ENCODE results near the gene SLC16A4. TPM values are rescaled to one million over a fixed set of nuclear protein-coding genes. Genes with fewer than 3 reads are reported as not detected.

SLC16A4 gene
- total RNA-seq, 2 donors from 2014 or later = 1.7 to 9.0 TPM

DNA sequence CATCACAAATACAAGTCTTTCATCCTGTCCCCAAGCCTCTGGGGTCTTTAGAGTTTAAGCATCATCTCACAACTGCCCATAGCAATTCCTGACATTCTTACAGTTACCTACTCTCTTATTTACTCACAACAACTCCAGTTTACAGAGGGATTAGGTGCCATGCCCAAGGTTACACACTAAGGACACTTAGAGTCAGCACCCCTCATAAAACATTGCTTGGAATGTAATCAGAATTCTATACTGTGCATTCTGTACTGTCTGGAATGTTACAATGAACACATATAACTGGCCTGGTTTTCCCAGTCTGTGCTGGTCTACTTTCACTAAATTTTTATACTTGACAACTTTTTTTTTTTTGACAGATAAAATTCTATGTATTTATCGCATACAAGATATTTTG is 66.2 kb downstream of the SLC16A4 start:
- Histone ChIP-seq H3K36me3 (no peaks in the 10 kb centered on the region), H3K27me3 (replicated peaks; ENCODE audit: insufficient read depth) (no peaks in the 10 kb centered on the region), H3K4me1 (replicated peaks) (no peaks in the 10 kb centered on the region), H3K27ac (no peak overlapping the region), H3K9me3 (no peaks in the 10 kb centered on the region), H3K4me3 (no peak overlapping the region)
- intact Hi-C loops (cut with DNase I) = no loop called here
- DNase-seq (ENCODE audit: low spot score) = no peak
- whole genome bisulfite sequencing = 93% methylated on average over 1 of the region's 1 CpG
- TF ChIP-seq POLR2AphosphoS5 (IDR thresholded peaks at IDR 0.05) (no peak), POLR2A (IDR thresholded peaks at IDR 0.05) (no peak)
- TF ChIP-seq, protein P1, sequence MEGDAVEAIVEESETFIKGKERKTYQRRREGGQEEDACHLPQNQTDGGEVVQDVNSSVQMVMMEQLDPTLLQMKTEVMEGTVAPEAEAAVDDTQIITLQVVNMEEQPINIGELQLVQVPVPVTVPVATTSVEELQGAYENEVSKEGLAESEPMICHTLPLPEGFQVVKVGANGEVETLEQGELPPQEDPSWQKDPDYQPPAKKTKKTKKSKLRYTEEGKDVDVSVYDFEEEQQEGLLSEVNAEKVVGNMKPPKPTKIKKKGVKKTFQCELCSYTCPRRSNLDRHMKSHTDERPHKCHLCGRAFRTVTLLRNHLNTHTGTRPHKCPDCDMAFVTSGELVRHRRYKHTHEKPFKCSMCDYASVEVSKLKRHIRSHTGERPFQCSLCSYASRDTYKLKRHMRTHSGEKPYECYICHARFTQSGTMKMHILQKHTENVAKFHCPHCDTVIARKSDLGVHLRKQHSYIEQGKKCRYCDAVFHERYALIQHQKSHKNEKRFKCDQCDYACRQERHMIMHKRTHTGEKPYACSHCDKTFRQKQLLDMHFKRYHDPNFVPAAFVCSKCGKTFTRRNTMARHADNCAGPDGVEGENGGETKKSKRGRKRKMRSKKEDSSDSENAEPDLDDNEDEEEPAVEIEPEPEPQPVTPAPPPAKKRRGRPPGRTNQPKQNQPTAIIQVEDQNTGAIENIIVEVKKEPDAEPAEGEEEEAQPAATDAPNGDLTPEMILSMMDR (IDR thresholded peaks at IDR 0.05) = no peak

GRCh38 chr1:110321846-110322245 is 69.0 kb downstream of the SLC16A4 start:
- no peak for DNase-seq (ENCODE audit: low spot score)
- WGBS = 75% methylated on average over 4 of the region's 4 CpGs
- H3K36me3 ChIP-seq = no peaks in the 10 kb centered on the region
- TF ChIP-seq POLR2A (IDR thresholded peaks at IDR 0.05) = no peak
- no peak for TF ChIP-seq POLR2AphosphoS5 (IDR thresholded peaks at IDR 0.05)
- TF ChIP-seq, protein P1 (IDR thresholded peaks at IDR 0.05) = no peak
- intact Hi-C loops (cut with DNase I) = no loop called here
- no peaks in the 10 kb centered on the region for H3K27me3 ChIP-seq (replicated peaks; ENCODE audit: insufficient read depth)
- H3K9me3 ChIP-seq = no peaks in the 10 kb centered on the region
- no peak overlapping the region for H3K27ac ChIP-seq
- no peak overlapping the region for H3K4me3 ChIP-seq
- no peaks in the 10 kb centered on the region for H3K4me1 ChIP-seq (replicated peaks)

DNA sequence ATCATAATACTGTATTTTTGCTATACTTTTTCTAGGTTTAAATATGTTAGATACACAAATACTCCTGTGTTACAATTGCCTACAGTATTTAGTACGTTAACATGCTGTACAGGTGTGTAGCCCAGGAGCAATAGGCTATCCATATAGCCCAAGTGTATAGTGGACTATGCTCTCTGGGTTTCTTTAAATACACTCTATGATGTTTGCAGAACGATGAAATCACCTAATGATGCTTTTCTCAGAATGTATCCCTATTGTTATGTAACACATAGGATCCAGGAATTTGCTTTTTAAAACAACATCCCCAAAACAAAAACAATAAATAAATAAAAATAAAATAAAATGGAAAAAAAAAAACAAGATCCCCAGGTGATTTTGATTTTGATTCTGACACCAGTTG is 69.8 kb downstream of the SLC16A4 start:
- 93% methylated on average over 2 of the region's 2 CpGs for WGBS
- Histone ChIP-seq H3K27me3 (replicated peaks; ENCODE audit: insufficient read depth) (no peaks in the 10 kb centered on the region), H3K4me1 (replicated peaks) (no peaks in the 10 kb centered on the region), H3K36me3 (no peaks in the 10 kb centered on the region), H3K4me3 (no peak overlapping the region), H3K9me3 (no peaks in the 10 kb centered on the region), H3K27ac (no peak overlapping the region)
- intact Hi-C loops (cut with DNase I) = no loop called here
- TF ChIP-seq, protein P1 (IDR thresholded peaks at IDR 0.05) = no peak
- no peak for TF ChIP-seq POLR2A (IDR thresholded peaks at IDR 0.05)
- no peak for TF ChIP-seq POLR2AphosphoS5 (IDR thresholded peaks at IDR 0.05)
- no peak for DNase-seq (ENCODE audit: low spot score)

DNA sequence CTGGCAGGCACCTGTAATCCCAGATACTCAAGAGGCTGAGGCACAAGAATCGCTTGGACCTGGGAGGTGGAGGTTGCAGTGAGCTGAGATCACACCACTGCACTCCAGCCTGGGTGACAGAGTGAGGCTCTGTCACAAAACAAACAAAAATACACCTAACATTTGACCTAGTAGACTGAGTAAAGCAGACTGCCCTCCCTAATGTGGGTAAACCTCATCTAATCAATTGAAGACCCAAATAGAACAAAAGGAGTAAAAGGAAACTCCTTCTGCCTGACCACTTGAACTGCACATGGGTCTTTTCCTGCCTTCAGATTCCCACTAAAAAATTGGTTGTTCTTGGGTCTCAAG is 70.7 kb downstream of the SLC16A4 start:
- Histone ChIP-seq H3K36me3 (no peaks in the 10 kb centered on the region), H3K9me3 (no peaks in the 10 kb centered on the region), H3K4me1 (replicated peaks) (no peaks in the 10 kb centered on the region), H3K27ac (no peak overlapping the region), H3K27me3 (replicated peaks; ENCODE audit: insufficient read depth) (no peaks in the 10 kb centered on the region), H3K4me3 (no peak overlapping the region)
- TF ChIP-seq POLR2AphosphoS5 (IDR thresholded peaks at IDR 0.05) = no peak
- no peak for TF ChIP-seq POLR2A (IDR thresholded peaks at IDR 0.05)
- TF ChIP-seq, protein P1 (IDR thresholded peaks at IDR 0.05) = no peak
- WGBS = 94% methylated on average over 1 of the region's 1 CpG
- no peak for DNase-seq (ENCODE audit: low spot score)
- intact Hi-C loops (cut with DNase I) = no loop called here

GRCh38 chr1:110319332-110320167 is 71.3 kb downstream of the SLC16A4 start:
- Histone ChIP-seq H3K4me1 (replicated peaks) (no peaks in the 10 kb centered on the region), H3K9me3 (no peaks in the 10 kb centered on the region), H3K4me3 (no peak overlapping the region), H3K27me3 (replicated peaks; ENCODE audit: insufficient read depth) (no peaks in the 10 kb centered on the region), H3K36me3 (no peaks in the 10 kb centered on the region), H3K27ac (no peak overlapping the region)
- WGBS = 85% methylated on average over 4 of the region's 4 CpGs
- TF ChIP-seq, protein P1 (IDR thresholded peaks at IDR 0.05) = no peak
- TF ChIP-seq POLR2A (IDR thresholded peaks at IDR 0.05) = no peak
- TF ChIP-seq POLR2AphosphoS5 (IDR thresholded peaks at IDR 0.05) = no peak
- DNase-seq (ENCODE audit: low spot score) = no peak
- intact Hi-C loops (cut with DNase I) = loop anchor here (10.0 kb wide), 1 partner anchor 145 kb away; no protein-coding TSS in a partner anchor

All from prostate gland (tissue), 2 donors.